Neural progenitor cell (in vitro differentiated cells): ENCODE measurements around the gene TSPEAR. TPM values are rescaled to one million over a fixed set of nuclear protein-coding genes. Genes with fewer than 3 reads are reported as not detected.
"Not testable (repeated sequence)": the region's sequence is repeated elsewhere in the genome, so short reads cannot be mapped to it uniquely, and the experiment has no call there.

Experiments
- DNase-seq: peaks from one replicate; pipeline ENCODE4 v3.0.0-alpha.2; 2016; ENCODE audit warnings: low spot score
- H2AFZ ChIP-seq: fragments of 200-600 bp; sonication (generic); replicated peaks from 2 replicates; pipeline ENCODE4 v1.6.1; 2016; ENCODE audit warnings: antibody characterized with exemption
- H3F3A ChIP-seq: fragments of 200-600 bp; sonication (generic); 2 replicates; pipeline ENCODE4 v1.6.1; 2016; ENCODE audit warnings: antibody characterized with exemption, low read depth
- H3K27ac ChIP-seq: fragments of 200-600 bp; sonication (generic); 2 replicates; pipeline ENCODE4 v1.5.1; 2016; ENCODE audit warnings: mild to moderate bottlenecking
- H3K27me3 ChIP-seq: fragments of 200-600 bp; sonication (generic); 2 replicates; pipeline ENCODE4 v1.6.1; 2016; ENCODE audit warnings: mild to moderate bottlenecking, moderate library complexity
- H3K36me3 ChIP-seq: fragments of 200-600 bp; sonication (generic); 2 replicates; pipeline ENCODE4 v1.5.1; 2016
- H3K4me1 ChIP-seq: fragments of 200-600 bp; sonication (generic); 2 replicates; pipeline ENCODE4 v1.6.1; 2016; ENCODE audit warnings: mixed run types
- H3K4me2 ChIP-seq: fragments of 200-600 bp; sonication (generic); 2 replicates; pipeline ENCODE4 v1.6.1; 2016
- H3K4me3 ChIP-seq: fragments of 200-600 bp; sonication (generic); 2 replicates; pipeline ENCODE4 v1.5.1; 2016
- H3K79me2 ChIP-seq: fragments of 200-600 bp; sonication (generic); 2 replicates; pipeline ENCODE4 v1.6.1; 2016; ENCODE audit warnings: low read depth
- H3K9ac ChIP-seq: fragments of 200-600 bp; sonication (generic); 2 replicates; pipeline ENCODE4 v1.6.1; 2016
- H3K9me3 ChIP-seq: fragments of 200-600 bp; sonication (generic); 2 replicates; pipeline ENCODE4 v1.5.1; 2016; ENCODE audit warnings: low read depth
- H4K20me1 ChIP-seq: fragments of 200-600 bp; sonication (generic); 2 replicates; pipeline ENCODE4 v1.6.1; 2016; ENCODE audit warnings: low read depth
- H3K27ac Mint-ChIP-seq: 3 replicates; pipeline ENCODE4 v1.8.0; 2021; ENCODE audit warnings: mixed read lengths
- H3K27me3 Mint-ChIP-seq: 2 replicates; pipeline ENCODE4 v1.8.0; 2022; ENCODE audit warnings: low read depth, mild to moderate bottlenecking, inconsistent platforms, moderate library complexity, mixed read lengths; ENCODE audit not compliant: insufficient read depth
- H3K36me3 Mint-ChIP-seq: 3 replicates; pipeline ENCODE4 v1.8.0; 2021; ENCODE audit warnings: mixed read lengths
- H3K4me1 Mint-ChIP-seq: 3 replicates; pipeline ENCODE4 v1.8.0; 2021; ENCODE audit warnings: mixed read lengths
- H3K4me3 Mint-ChIP-seq: 3 replicates; pipeline ENCODE4 v1.8.0; 2021; ENCODE audit warnings: mild to moderate bottlenecking, moderate library complexity, mixed read lengths
- H3K9me3 Mint-ChIP-seq: 3 replicates; pipeline ENCODE4 v1.8.0; 2020; ENCODE audit warnings: mixed read lengths
- CTCF ChIP-seq: fragments of 200-600 bp; sonication (generic); IDR thresholded peaks from 2 replicates; pipeline ENCODE4 v1.5.1; 2017; ENCODE audit warnings: antibody characterized with exemption, mild to moderate bottlenecking
- EZH2 ChIP-seq: fragments of 200-600 bp; sonication (generic); IDR thresholded peaks from 2 replicates; pipeline ENCODE4 v1.6.1; 2017; ENCODE audit warnings: antibody characterized with exemption, mild to moderate bottlenecking, moderate library complexity
- EZH2phosphoT487 ChIP-seq: fragments of 200-600 bp; sonication (generic); IDR thresholded peaks from 2 replicates; pipeline ENCODE4 v1.6.1; 2017; ENCODE audit warnings: antibody characterized with exemption
- total RNA-seq: library from RNA; depleted of rRNA; stranded (reverse); fragments of >200 nt; gene quantifications from 2 replicates; pipeline ENCODE4 v1.2.3, GENCODE V29; 2015; ENCODE audit warnings: low replicate concordance

TSPEAR gene
- total RNA-seq, 1 donor from 2014 or later: not detected

DNA sequence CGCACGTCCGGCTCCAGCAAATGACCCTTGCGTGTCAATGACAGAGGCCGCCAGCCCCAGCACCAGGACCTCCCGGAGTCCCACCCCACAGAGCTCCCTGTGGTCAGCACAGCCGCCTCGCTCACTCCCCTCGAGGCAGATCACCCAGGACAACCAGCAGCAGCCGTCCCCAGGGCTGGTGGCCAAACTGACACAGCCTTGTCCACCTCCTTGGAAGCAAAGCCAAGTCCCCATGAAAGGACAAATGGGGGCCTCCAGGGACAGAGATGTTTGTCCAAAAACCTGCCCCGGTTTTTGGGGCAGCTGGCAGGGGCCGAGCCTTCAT lies 72.1 kb downstream of the TSPEAR start:
- no peaks in the 10 kb centered on the region for H4K20me1 ChIP-seq
- peaks cover 11% of the 10 kb centered on the region for H3K4me1 ChIP-seq
- no peak overlapping the region for H3K27ac ChIP-seq
- no peak overlapping the region for H3K4me2 ChIP-seq
- peaks cover 14% of the 10 kb centered on the region for H3K27me3 Mint-ChIP-seq
- H3K4me3 ChIP-seq: no peak overlapping the region
- no peak overlapping the region for H2AFZ ChIP-seq
- no peak overlapping the region for H3K27ac Mint-ChIP-seq
- no peak overlapping the region for H3K9ac ChIP-seq
- peaks cover 19% of the 10 kb centered on the region for H3K9me3 Mint-ChIP-seq
- peaks cover 16% of the 10 kb centered on the region for H3K4me1 Mint-ChIP-seq
- no peaks in the 10 kb centered on the region for H3K36me3 ChIP-seq
- DNase-seq: no peak
- H3K79me2 ChIP-seq: no peaks in the 10 kb centered on the region
- no peaks in the 10 kb centered on the region for H3K36me3 Mint-ChIP-seq
- peaks cover under 1% of the 10 kb centered on the region for H3K9me3 ChIP-seq
- H3F3A ChIP-seq: peaks cover 8% of the 10 kb centered on the region
- no peaks in the 10 kb centered on the region for H3K27me3 ChIP-seq
- H3K4me3 Mint-ChIP-seq: no peak overlapping the region
- TF ChIP-seq CTCF: no peak
- no peak for TF ChIP-seq EZH2phosphoT487
- TF ChIP-seq EZH2: no peak

GRCh38 chr21:44638506-44639330 lies 72.7 kb downstream of the TSPEAR start:
- not testable (repeated sequence) for H3F3A ChIP-seq, H3K4me2 ChIP-seq, H3K36me3 Mint-ChIP-seq, H3K79me2 ChIP-seq, H3K36me3 ChIP-seq, H3K4me1 ChIP-seq, H4K20me1 ChIP-seq, H3K9me3 ChIP-seq, H3K27ac ChIP-seq, H3K27me3 ChIP-seq, DNase-seq, H3K27ac Mint-ChIP-seq, H3K4me3 Mint-ChIP-seq, H2AFZ ChIP-seq, H3K9ac ChIP-seq, H3K4me3 ChIP-seq
- Mint-ChIP-seq H3K9me3 (peaks cover 13% of the 10 kb centered on the region), H3K27me3 (peaks cover 14% of the 10 kb centered on the region), H3K4me1 (peaks cover 13% of the 10 kb centered on the region)

- H3K9ac ChIP-seq, H3F3A ChIP-seq, H3K27me3 ChIP-seq, H3K4me3 ChIP-seq, H3K4me3 Mint-ChIP-seq, H3K79me2 ChIP-seq, H3K4me1 ChIP-seq, H3K36me3 ChIP-seq, H4K20me1 ChIP-seq, DNase-seq, H3K27ac ChIP-seq, H3K9me3 ChIP-seq, H3K36me3 Mint-ChIP-seq, H3K4me2 ChIP-seq, H2AFZ ChIP-seq: not testable (repeated sequence)
- H3K27ac Mint-ChIP-seq: peak overlapping the region; percentile 25
- peaks cover 13% of the 10 kb centered on the region for H3K9me3 Mint-ChIP-seq
- H3K27me3 Mint-ChIP-seq: peaks cover 14% of the 10 kb centered on the region
- peaks cover 11% of the 10 kb centered on the region for H3K4me1 Mint-ChIP-seq
These were observed 73.5 kb downstream of the TSPEAR start for GRCh38 chr21:44637851-44638348.

GRCh38 chr21:44637018-44637850 lies 74.1 kb downstream of the TSPEAR start, which contains the start of gene KRTAP10-10:
Gene KRTAP10-10, plus strand, starts transcription at chr21:44637356. Its CDS starts 62 bp downstream, at chr21:44637418.
- Histone ChIP-seq H4K20me1 (no peaks in the 10 kb centered on the region), H3K27me3 (no peaks in the 10 kb centered on the region), H3K9ac (no peak within 1 kb of the TSS), H3K79me2 (no peaks in the 10 kb centered on the region), H2AFZ (no peak within 1 kb of the TSS), H3K4me3 (no peak within 1 kb of the TSS), H3K27ac (no peak within 1 kb of the TSS), H3K36me3 (no peaks in the 10 kb centered on the region), H3K9me3 (peaks cover 5% of the 10 kb centered on the region), H3K4me2 (no peak within 1 kb of the TSS), H3K4me1 (peaks cover 7% of the 10 kb centered on the region), H3F3A (no peaks in the 10 kb centered on the region)
- Mint-ChIP-seq H3K4me3 (no peak within 1 kb of the TSS), H3K27me3 (peaks cover 14% of the 10 kb centered on the region), H3K27ac (peak within 1 kb of the TSS; percentile 51), H3K9me3 (peaks cover 14% of the 10 kb centered on the region), H3K4me1 (peaks cover 11% of the 10 kb centered on the region), H3K36me3 (no peaks in the 10 kb centered on the region)
- no peak for DNase-seq
- TF ChIP-seq EZH2phosphoT487 (no peak), EZH2 (no peak), CTCF (no peak)
